ENCODE measurements around the gene STK4.

STK4 gene

GRCh38 chr20:44963325-44964215 is 2.7 kb upstream of the STK4 start:
- Histone ChIP-seq H3K4me3 (replicated peaks; ENCODE audit: insufficient read depth, low read length) (no peak overlapping the region), H3K27me3 (ENCODE audit: insufficient read depth, poor library complexity, severe bottlenecking) (no peaks in the 10 kb centered on the region), H3K27ac (replicated peaks) (no peak overlapping the region)
- TF ChIP-seq SPI1 (IDR thresholded peaks at IDR 0.05; ENCODE audit: borderline replicate concordance, low read depth) (no peak), CTCF (IDR thresholded peaks at IDR 0.05; ENCODE audit: insufficient read depth, low read length) (no peak), REST (IDR thresholded peaks at IDR 0.05; ENCODE audit: insufficient replicate concordance, low read depth) (no peak), POLR2AphosphoS5 (IDR thresholded peaks at IDR 0.05; ENCODE audit: low read depth) (no peak), GABPA (IDR thresholded peaks at IDR 0.05; ENCODE audit: low read depth) (no peak)
- no peak for DNase-seq (ENCODE audit: low read depth in 1 of 2, low spot score in 1 of 2)

- Histone ChIP-seq H3K4me3 (replicated peaks; ENCODE audit: insufficient read depth, low read length) (peak overlapping the region; percentile 94), H3K27ac (replicated peaks) (peak overlapping the region; percentile 87), H3K27me3 (ENCODE audit: insufficient read depth, poor library complexity, severe bottlenecking) (no peaks in the 10 kb centered on the region)
- TF ChIP-seq GABPA (IDR thresholded peaks at IDR 0.05; ENCODE audit: low read depth): no peak
- TF ChIP-seq CTCF (IDR thresholded peaks at IDR 0.05; ENCODE audit: insufficient read depth, low read length): no peak
- TF ChIP-seq REST (IDR thresholded peaks at IDR 0.05; ENCODE audit: insufficient replicate concordance, low read depth): no peak
- no peak for TF ChIP-seq POLR2AphosphoS5 (IDR thresholded peaks at IDR 0.05; ENCODE audit: low read depth)
- TF ChIP-seq SPI1 (IDR thresholded peaks at IDR 0.05; ENCODE audit: borderline replicate concordance, low read depth): no peak
- DNase-seq (ENCODE audit: low read depth in 1 of 2, low spot score in 1 of 2): no peak
Measured at GRCh38 chr20:44965651-44966029, 672 bp upstream of the STK4 start.

GRCh38 chr20:44967207-44967807 is 995 bp downstream of the STK4 start:
- TF ChIP-seq POLR2AphosphoS5 (IDR thresholded peaks at IDR 0.05; ENCODE audit: low read depth): peak; percentile 49; the same call in 1 of the 2 replicates
- no peak for TF ChIP-seq REST (IDR thresholded peaks at IDR 0.05; ENCODE audit: insufficient replicate concordance, low read depth)
- TF ChIP-seq SPI1 (IDR thresholded peaks at IDR 0.05; ENCODE audit: borderline replicate concordance, low read depth): peak; percentile 94
- no peak for TF ChIP-seq GABPA (IDR thresholded peaks at IDR 0.05; ENCODE audit: low read depth)
- Histone ChIP-seq H3K4me3 (replicated peaks; ENCODE audit: insufficient read depth, low read length) (peak overlapping the region; percentile 94), H3K27ac (replicated peaks) (peak overlapping the region; percentile 87), H3K27me3 (ENCODE audit: insufficient read depth, poor library complexity, severe bottlenecking) (no peaks in the 10 kb centered on the region)
- DNase-seq (ENCODE audit: low read depth in 1 of 2, low spot score in 1 of 2): peak; percentile 47 to 78

Data from HL-60 (cell line).